AG09309 (cell line): ENCODE measurements around the gene GCN1.

Source experiments
- DNase-seq: peaks from one replicate; pipeline ENCODE4 v3.0.0-alpha.2; 2010; ENCODE audit warnings: low read depth
- H3K4me3 ChIP-seq: 2 replicates; pipeline ENCODE4 v1.5.1; 2011; ENCODE audit warnings: mild to moderate bottlenecking, low read depth, low read length, moderate library complexity; ENCODE audit not compliant: control insufficient read depth
- CTCF ChIP-seq: IDR thresholded peaks from 2 replicates; pipeline ENCODE4 v1.5.1; 2011; ENCODE audit warnings: mild to moderate bottlenecking, low read depth, low read length, inconsistent platforms; ENCODE audit not compliant: insufficient read depth, control insufficient read depth; ENCODE audit errors: missing control alignments

Gene GCN1

GRCh38 chr12:120194534-120195395 lies at the start of gene GCN1:
TSS of gene GCN1 (minus strand) at chr12:120194715. CDS start at chr12:120194697, 18 bp downstream.
- peak within 1 kb of the TSS; percentile 64 for H3K4me3 ChIP-seq
- peak; percentile 21 for DNase-seq
- TF ChIP-seq CTCF: no peak

- DNase-seq: no peak
- H3K4me3 ChIP-seq: no peak overlapping the region
- TF ChIP-seq CTCF: no peak
Measured at GRCh38 chr12:120242971-120243699, 48.6 kb upstream of the GCN1 start.

GRCh38 chr12:120242275-120242799 lies 47.8 kb upstream of the GCN1 start:
- no peak overlapping the region for H3K4me3 ChIP-seq
- no peak for TF ChIP-seq CTCF
- DNase-seq: no peak

- TF ChIP-seq CTCF: no peak
- no peak overlapping the region for H3K4me3 ChIP-seq
- no peak for DNase-seq
Measured at GRCh38 chr12:120241561-120242274, 47.2 kb upstream of the GCN1 start.

GRCh38 chr12:120240495-120240833 lies 45.9 kb upstream of the GCN1 start:
- no peak overlapping the region for H3K4me3 ChIP-seq
- TF ChIP-seq CTCF: no peak
- no peak for DNase-seq

GRCh38 chr12:120239776-120240494 lies 45.4 kb upstream of the GCN1 start:
- TF ChIP-seq CTCF: no peak
- no peak for DNase-seq
- no peak overlapping the region for H3K4me3 ChIP-seq
